ENCODE measurements around the gene SSPN.

The SSPN gene

DNA sequence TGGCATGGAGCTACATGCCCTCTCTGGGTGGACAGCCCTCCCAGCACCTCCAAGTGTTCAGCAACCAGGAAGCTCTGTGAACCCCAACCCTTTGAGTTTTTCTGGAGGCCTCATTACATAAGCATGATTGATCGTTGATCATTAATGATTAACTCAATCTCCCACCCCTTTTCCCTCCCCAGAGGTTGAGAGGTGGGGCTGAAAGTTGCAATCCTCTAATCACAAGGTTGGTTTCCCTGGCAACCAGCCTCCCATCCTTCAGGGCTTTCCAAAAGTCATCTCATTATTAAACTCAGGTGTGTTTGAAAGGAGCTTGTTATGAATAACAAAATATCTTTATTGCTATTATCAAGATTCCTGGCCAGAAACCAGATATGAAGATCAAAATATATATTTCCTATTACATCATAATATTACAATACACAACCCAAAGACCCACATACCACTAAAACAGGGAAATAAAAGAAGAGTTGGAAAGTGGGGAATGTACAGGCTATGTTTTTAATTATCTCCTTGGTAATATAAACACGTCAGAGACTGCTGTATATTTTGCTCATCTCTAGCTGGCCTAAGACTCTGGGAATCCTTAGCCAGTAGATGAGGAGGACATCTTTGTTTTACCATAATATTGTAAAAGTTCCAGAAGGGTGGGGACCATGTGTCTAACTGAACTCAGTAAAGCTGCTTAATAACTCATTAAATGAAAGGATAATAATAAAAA lies 73.6 kb downstream of the SSPN start:
- no peak for DNase-seq

GRCh38 chr12:26269562-26270284 lies 74.3 kb downstream of the SSPN start:
- no peak for DNase-seq

DNA sequence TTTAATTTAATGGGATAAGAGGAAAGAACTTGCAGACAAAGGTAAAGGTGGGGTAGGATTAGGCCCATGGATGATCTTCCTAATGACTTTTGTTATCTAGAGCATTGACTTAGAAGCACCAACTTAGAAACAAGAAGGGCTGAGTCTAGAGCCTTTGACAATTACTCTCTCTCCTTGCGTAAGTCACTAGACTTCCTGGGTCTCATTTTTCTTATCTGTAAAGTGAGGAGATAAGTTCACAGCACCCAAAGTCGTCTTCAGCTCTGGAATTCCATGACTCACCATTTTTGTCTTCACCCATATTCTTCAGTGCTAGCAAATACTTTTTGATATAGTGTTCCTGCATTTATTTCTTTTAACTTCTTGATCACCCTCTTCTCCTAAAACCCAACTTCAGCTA lies 75.7 kb downstream of the SSPN start:
- no peak for DNase-seq

DNA sequence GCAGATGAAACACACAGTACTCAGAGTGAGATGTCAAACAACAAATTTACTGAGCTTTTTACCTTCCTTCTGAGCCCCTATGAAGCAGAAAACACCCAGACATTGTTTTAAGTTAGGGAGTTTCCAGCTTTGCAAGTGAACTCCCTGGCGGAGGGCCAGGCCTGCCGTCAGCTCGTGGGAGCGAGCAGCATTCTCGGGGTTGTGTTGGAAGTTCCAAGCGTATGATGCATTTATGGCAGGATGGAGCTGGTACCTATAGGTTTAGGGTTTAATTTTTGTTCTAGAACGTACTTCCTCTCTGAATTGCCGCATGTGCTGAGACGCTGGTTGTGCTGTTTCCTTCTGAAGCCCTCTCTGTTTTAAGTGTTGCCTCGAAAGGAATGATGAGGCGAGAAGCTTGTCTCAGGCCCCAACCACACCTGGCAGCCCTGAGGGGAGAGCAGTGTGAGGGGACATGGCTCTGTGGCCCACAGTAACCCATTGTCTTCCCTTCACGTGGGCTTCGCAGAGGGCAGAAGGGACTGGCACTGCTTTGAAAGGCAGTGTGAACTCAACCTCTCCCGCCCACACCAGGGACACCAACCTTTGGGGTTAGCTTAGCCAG lies 76.6 kb downstream of the SSPN start:
- DNase-seq: no peak

DNA sequence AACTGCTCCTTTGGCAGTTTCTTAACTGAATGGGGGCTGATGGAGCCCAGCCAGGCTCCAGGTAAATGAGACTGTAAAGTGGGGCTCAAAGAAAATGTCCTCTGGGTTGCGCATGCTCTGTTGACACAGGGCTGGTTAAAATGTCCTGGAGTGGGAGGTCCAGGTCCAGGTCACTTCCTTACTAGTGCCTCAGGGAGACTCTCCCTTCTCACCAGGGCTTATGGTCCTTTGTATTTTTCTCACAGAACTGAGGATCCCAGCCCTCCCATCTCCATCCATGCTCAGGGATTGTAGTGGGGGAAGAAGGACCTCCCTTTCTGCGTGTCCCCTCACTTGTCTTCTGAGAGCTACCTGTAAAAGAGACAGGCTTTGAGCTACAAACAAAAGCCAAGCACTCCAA lies 77.5 kb downstream of the SSPN start:
- DNase-seq: no peak

- no peak for DNase-seq
These were observed 78.4 kb downstream of the SSPN start for GRCh38 chr12:26273811-26274210.

GRCh38 chr12:26274441-26275312 lies 79.3 kb downstream of the SSPN start:
- DNase-seq: no peak

DNA sequence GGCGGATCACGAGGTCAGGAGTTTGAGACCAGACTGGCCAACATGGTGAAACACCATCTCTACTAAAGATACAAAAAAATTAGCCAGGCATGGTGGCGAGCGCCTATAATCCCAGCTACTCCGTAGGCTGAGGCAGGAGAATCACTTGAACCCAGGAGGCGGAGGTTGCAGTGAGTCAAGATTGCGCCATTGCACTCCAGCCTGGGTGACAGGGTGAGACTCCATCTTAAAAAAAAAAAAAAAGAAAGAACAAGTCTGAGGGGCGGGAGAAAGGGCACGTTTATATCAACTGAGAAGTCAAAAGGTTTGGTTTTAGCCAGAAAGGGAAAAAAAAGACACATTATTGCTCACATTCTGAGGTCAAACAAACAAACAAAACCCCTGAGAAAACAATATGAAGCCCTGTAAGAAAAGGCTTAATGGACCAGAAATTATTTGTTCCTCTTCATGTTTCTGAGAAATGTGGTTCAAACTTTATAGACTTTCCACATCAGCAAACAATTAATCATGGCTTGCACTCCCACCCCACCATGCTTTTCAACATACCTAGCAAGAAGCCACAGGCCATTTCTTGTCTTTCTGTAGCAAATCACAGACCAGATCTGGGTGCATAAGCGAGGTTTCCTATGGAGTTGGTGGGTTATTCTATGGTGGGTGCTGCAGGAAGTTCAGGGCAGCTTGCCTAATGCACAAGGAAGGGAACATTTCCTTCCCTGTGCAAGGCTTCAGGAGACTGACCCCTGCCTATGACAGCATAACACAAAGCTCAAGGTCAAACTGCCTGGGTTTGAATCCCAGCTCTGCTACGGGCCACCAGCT lies 80.1 kb downstream of the SSPN start:
- DNase-seq: no peak

- no peak for DNase-seq
These were observed 81.3 kb downstream of the SSPN start for GRCh38 chr12:26276709-26277108.

- no peak for DNase-seq
These were observed 82.3 kb downstream of the SSPN start for GRCh38 chr12:26277506-26278246.

GRCh38 chr12:26278266-26278665 lies 82.9 kb downstream of the SSPN start:
- no peak for DNase-seq

- no peak for DNase-seq
These were observed 83.3 kb downstream of the SSPN start for GRCh38 chr12:26278666-26279065.

DNA sequence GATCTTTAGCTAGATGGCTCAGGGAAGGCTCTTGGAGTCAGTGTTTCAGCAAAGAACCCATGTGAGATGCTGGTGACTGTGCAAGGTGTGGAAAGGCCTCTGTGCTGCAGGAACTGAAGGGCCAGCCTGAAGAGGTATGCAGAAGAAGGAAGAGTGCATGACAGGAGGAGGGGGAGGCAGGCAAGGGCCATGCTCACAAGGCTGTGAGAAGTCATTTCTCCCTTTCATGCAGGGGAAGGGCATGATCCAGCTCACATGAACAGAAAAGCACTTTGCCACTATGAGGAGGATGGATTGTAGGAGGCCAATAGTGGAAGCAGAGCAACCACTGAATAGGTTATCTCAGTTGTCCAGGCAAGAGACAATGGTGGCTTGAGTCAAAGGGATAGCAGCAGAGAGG lies 83.7 kb downstream of the SSPN start:
- no peak for DNase-seq

DNA sequence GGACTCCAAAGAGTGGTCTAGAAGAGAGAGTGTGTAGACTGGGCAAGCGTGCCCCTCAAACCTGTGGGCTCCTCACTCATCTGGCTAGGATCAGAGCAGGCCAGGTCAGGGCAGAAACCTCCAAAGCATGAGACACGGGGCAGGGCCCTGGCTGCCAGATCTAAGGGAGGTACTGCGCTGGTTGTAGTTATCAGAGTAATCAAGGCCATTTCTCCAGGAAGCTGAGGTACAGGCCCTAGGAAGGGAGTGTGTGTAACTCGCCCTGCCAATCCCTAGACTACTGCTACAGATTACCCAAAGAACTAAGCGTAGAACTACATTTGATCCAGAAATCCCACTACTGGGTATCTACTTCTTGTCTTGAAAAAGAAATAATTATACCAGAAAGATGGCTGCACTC lies 84.5 kb downstream of the SSPN start:
- DNase-seq: no peak

- DNase-seq: no peak
These were observed 85.5 kb downstream of the SSPN start for GRCh38 chr12:26280869-26281268.

DNA sequence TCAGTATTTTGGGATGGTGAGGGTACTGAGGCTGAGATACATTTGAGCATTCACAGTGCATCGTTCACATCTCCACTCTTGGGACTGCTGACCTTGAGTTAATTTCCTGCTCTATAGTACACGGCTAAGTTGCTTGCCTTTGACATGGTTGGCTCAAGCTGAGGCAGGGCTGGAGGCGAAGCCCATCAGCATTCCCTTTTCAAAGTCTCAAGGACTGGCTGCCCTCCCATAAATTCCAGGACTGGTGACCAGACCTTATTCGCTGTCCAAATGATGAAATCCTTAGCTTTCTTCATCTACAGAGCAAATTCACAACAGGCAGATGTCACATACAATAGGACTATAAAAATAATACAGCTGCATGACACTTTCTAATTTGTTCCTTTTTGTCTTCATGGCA lies 85.9 kb downstream of the SSPN start:
- DNase-seq: no peak

- DNase-seq: no peak
These were observed 87.1 kb downstream of the SSPN start for GRCh38 chr12:26282339-26282940.

DNA sequence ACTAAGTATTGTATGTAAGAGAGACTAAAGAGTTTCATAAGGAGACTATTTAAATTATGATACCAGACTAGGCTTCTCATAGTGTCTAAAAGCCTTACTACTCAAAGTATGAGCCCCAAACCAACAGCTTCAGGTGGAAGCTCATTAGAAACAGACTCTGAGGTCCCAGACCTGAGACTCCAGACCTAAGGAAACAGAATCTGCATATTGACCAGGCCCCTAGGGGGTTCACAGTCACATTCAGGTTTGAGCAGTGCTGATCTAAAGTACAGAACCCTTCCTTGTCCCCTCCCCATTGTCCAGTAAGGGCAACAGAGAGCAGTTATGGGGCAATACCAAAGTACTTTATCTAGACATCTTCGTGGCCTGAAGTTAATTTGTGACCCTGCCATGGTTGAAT lies 87.7 kb downstream of the SSPN start:
- DNase-seq: no peak

GRCh38 chr12:26283617-26284016 lies 88.2 kb downstream of the SSPN start:
- DNase-seq: no peak

- DNase-seq: no peak
These were observed 90.0 kb downstream of the SSPN start for GRCh38 chr12:26285401-26285800.

DNA sequence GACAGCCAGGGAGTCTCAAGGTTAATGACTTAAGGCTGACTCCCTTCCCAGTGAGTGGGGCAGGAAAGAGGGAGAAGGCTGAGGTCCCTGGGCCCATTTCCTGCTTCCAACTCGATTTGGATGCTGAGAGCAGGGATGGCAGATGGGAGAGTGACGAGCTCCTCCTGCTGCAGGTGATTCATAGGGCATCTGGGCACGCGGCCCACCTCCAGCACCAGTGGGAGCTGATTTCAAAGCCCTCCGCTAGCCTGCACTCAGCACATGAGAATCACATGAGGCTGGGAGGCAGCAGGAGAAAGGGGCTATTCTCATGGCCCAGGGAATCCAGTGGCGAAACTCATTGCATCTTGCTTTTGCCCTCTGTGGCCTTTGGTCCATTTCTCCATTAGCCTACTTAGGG lies 90.8 kb downstream of the SSPN start:
- no peak for DNase-seq

Data from activated naive CD4-positive, alpha-beta T cell treated with anti-CD3 and anti-CD28 coated beads, Interleukin-2, amount 50 U/mL, for 16 hours (primary cell).